GM12878 (cell line): ENCODE results near the gene ZNF99.
"Not testable (repeated sequence)": the region's sequence is repeated elsewhere in the genome, so short reads cannot be mapped to it uniquely, and the experiment has no call there.

ENCODE experiments used
- CEBPB ChIP-seq, 2 experiments: fragments of 150-350 bp in 1 of 2; IDR thresholded peaks; 2 replicates each; pipeline ENCODE4 v1.6.1; 2012 to 2014; ENCODE audit warnings: low read depth in 2 of 2, low read length in 2 of 2, borderline replicate concordance in 1 of 2, inconsistent platforms in 1 of 2
- CHD1 ChIP-seq: IDR thresholded peaks from 2 replicates; pipeline ENCODE4 v1.6.1; 2012; ENCODE audit warnings: low read depth, low read length, improper control_type of control experiment
- EZH2 ChIP-seq: IDR thresholded peaks from 2 replicates; pipeline ENCODE4 v1.6.1; 2012; ENCODE audit warnings: low read depth, mild to moderate bottlenecking, control low read depth, inconsistent platforms, low read length, borderline replicate concordance; ENCODE audit not compliant: control insufficient read depth
- HDAC2 ChIP-seq: fragments of 200-600 bp; sonication (generic); IDR thresholded peaks from 2 replicates; pipeline ENCODE4 v1.6.1; 2017
- MXI1 ChIP-seq: fragments of 150-350 bp; IDR thresholded peaks from 2 replicates; pipeline ENCODE4 v1.6.1; 2011; ENCODE audit warnings: low read depth, mild to moderate bottlenecking, inconsistent platforms, low read length, improper control_type of control experiment
- POLR2A ChIP-seq: IDR thresholded peaks from 2 replicates; pipeline ENCODE4 v1.6.1; 2011; ENCODE audit warnings: low read depth, mild to moderate bottlenecking, low read length
- RB1 ChIP-seq: fragments of 450-650 bp; formaldehyde crosslinking; IDR thresholded peaks from 2 replicates; pipeline ENCODE4 v1.6.1; 2017; ENCODE audit warnings: mild to moderate bottlenecking, borderline replicate concordance
- USF1 ChIP-seq: IDR thresholded peaks from 2 replicates; pipeline ENCODE4 v1.6.1; 2011; ENCODE audit warnings: borderline replicate concordance, low read depth, mild to moderate bottlenecking, moderate library complexity, mixed read lengths, low read length; ENCODE audit not compliant: insufficient read depth; ENCODE audit errors: extremely low read length
- ZBTB33 ChIP-seq: fragments of 450-650 bp; IDR thresholded peaks from 2 replicates; pipeline ENCODE4 v1.6.1; 2017; ENCODE audit warnings: mild to moderate bottlenecking
- ZNF384 ChIP-seq: IDR thresholded peaks from 2 replicates; pipeline ENCODE4 v1.6.1; 2012; ENCODE audit warnings: low read depth, mild to moderate bottlenecking, low read length, improper control_type of control experiment, borderline replicate concordance
- TF ChIP-seq, protein P1 (sequence below): fragments of 150-350 bp; IDR thresholded peaks from 2 replicates; pipeline ENCODE4 v1.6.1; 2016; ENCODE audit warnings: low read depth, low read length

- not testable (repeated sequence) for TF ChIP-seq MXI1; EZH2; HDAC2; ZBTB33; USF1; CEBPB (IDR thresholded peaks at IDR 0.05; ENCODE audit: borderline replicate concordance in 1 of 2, low read depth in 2 of 2, low read length in 2 of 2); POLR2A; RB1; CHD1; ZNF384
- TF ChIP-seq, protein P1, sequence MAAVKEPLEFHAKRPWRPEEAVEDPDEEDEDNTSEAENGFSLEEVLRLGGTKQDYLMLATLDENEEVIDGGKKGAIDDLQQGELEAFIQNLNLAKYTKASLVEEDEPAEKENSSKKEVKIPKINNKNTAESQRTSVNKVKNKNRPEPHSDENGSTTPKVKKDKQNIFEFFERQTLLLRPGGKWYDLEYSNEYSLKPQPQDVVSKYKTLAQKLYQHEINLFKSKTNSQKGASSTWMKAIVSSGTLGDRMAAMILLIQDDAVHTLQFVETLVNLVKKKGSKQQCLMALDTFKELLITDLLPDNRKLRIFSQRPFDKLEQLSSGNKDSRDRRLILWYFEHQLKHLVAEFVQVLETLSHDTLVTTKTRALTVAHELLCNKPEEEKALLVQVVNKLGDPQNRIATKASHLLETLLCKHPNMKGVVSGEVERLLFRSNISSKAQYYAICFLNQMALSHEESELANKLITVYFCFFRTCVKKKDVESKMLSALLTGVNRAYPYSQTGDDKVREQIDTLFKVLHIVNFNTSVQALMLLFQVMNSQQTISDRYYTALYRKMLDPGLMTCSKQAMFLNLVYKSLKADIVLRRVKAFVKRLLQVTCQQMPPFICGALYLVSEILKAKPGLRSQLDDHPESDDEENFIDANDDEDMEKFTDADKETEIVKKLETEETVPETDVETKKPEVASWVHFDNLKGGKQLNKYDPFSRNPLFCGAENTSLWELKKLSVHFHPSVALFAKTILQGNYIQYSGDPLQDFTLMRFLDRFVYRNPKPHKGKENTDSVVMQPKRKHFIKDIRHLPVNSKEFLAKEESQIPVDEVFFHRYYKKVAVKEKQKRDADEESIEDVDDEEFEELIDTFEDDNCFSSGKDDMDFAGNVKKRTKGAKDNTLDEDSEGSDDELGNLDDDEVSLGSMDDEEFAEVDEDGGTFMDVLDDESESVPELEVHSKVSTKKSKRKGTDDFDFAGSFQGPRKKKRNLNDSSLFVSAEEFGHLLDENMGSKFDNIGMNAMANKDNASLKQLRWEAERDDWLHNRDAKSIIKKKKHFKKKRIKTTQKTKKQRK: not testable (repeated sequence)
Observed at GRCh38 chr19:22792863-22793262, 8.9 kb upstream of the ZNF99 start.
